Testis (tissue), 2 donors: ENCODE results near the gene KRTDAP.

Experiments used
- POLR2A ChIP-seq: fragments of 450-650 bp; IDR thresholded peaks from one replicate; pipeline ENCODE4 v1.6.1; 2017; ENCODE audit warnings: antibody characterized with exemption, mild to moderate bottlenecking, moderate library complexity
- TF ChIP-seq, protein P1 (sequence below), 3 experiments: fragments of 450-650 bp in 2 of 3; fragments of 200-600 bp in 1 of 3; sonication (generic) in 1 of 3; IDR thresholded peaks; one replicate each; pipeline ENCODE4 v1.5.1; 2016 to 2019; ENCODE audit warnings: antibody characterized with exemption in 3 of 3, mild to moderate bottlenecking in 2 of 3, moderate library complexity in 1 of 3

DNA sequence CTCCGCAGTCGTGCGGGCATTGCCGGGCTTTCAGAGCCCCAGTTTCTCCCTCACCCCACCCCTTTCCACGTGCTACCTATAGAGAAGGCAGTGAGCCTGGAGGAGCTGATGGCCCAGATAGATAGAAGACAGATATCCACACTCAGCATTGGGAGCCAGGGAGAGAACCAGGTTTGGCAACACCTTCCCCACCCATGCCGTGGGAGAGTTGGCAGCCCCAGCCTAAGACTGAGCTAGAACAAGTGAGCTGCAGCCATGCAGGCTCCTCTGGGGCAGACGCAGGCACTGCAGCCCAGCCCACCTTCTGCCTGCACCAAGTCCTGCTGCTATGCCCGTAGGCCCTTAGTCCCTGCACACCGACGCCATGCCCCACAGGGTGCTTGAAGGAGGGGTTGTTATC, 10.3 kb upstream of the KRTDAP start:
- TF ChIP-seq, protein P1, sequence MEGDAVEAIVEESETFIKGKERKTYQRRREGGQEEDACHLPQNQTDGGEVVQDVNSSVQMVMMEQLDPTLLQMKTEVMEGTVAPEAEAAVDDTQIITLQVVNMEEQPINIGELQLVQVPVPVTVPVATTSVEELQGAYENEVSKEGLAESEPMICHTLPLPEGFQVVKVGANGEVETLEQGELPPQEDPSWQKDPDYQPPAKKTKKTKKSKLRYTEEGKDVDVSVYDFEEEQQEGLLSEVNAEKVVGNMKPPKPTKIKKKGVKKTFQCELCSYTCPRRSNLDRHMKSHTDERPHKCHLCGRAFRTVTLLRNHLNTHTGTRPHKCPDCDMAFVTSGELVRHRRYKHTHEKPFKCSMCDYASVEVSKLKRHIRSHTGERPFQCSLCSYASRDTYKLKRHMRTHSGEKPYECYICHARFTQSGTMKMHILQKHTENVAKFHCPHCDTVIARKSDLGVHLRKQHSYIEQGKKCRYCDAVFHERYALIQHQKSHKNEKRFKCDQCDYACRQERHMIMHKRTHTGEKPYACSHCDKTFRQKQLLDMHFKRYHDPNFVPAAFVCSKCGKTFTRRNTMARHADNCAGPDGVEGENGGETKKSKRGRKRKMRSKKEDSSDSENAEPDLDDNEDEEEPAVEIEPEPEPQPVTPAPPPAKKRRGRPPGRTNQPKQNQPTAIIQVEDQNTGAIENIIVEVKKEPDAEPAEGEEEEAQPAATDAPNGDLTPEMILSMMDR (IDR thresholded peaks at IDR 0.05), result no peak
- no peak for TF ChIP-seq POLR2A
